Lung (tissue), 12 donors: Measurements from ENCODE around the gene C11orf52. TPM values are rescaled to one million over a fixed set of nuclear protein-coding genes. Genes with fewer than 3 reads are reported as not detected.

ENCODE experiments used
- ATAC-seq: fragments of 200-7000 bp; cut with Tn5 transposase; one replicate; pipeline ENCODE4 v1.9.1; 2020; ENCODE audit warnings: moderate number of reproducible peaks; ENCODE audit not compliant: insufficient read depth, low FRiP score
- DNase-seq, 3 donors: peaks; one replicate each; pipeline ENCODE4 v3.0.0-alpha.2; 2013 to 2017
- H3K27ac ChIP-seq, 2 donors: one replicate each; pipeline ENCODE4 v1.5.1; 2013; ENCODE audit warnings: mild to moderate bottlenecking in 2 of 2, moderate library complexity in 2 of 2, control low read depth in 1 of 2, inconsistent platforms in 1 of 2, low read depth in 1 of 2, low read length in 1 of 2
- H3K27me3 ChIP-seq, 3 donors: one replicate each; pipeline ENCODE4 v1.5.1; 2013; ENCODE audit warnings: low read length in 2 of 3; ENCODE audit not compliant: control insufficient read depth in 3 of 3, insufficient read depth in 3 of 3
- H3K36me3 ChIP-seq, 4 donors: one replicate each; pipeline ENCODE4 v1.5.1; 2013; ENCODE audit warnings: low read length in 4 of 4, mild to moderate bottlenecking in 1 of 4, moderate library complexity in 1 of 4; ENCODE audit not compliant: control insufficient read depth in 4 of 4, insufficient read depth in 4 of 4
- H3K4me1 ChIP-seq, 5 donors: one replicate each; pipeline ENCODE4 v1.5.1; 2013; ENCODE audit warnings: low read length in 5 of 5, mild to moderate bottlenecking in 2 of 5, moderate library complexity in 1 of 5; ENCODE audit not compliant: control insufficient read depth in 5 of 5, insufficient read depth in 5 of 5
- H3K4me3 ChIP-seq: one replicate; pipeline ENCODE4 v1.5.1; 2013; ENCODE audit warnings: mild to moderate bottlenecking, control low read depth, moderate library complexity
- H3K9ac ChIP-seq, 2 donors: one replicate each; pipeline ENCODE4 v1.5.1; 2013; ENCODE audit warnings: low read length in 2 of 2, control low read depth in 1 of 2; ENCODE audit not compliant: insufficient read depth in 1 of 2
- H3K9me3 ChIP-seq, 4 donors: one replicate each; pipeline ENCODE4 v1.5.1; 2013; ENCODE audit warnings: low read length in 3 of 4, mild to moderate bottlenecking in 1 of 4, moderate library complexity in 1 of 4; ENCODE audit not compliant: control insufficient read depth in 4 of 4, insufficient read depth in 3 of 4
- CTCF ChIP-seq: IDR thresholded peaks from 2 replicates; pipeline ENCODE4 v1.5.1; 2012; ENCODE audit warnings: mild to moderate bottlenecking; ENCODE audit errors: control extremely low read depth, extremely low read depth
- WGBS, 2 donors: extraction: QIAGEN DNeasy Blood & Tissue Kit; methylation state at CpG; one replicate each; pipeline ENCODE4 v1.1.7; 2013; 5-methylcytosine and 5-hydroxymethylcytosine counted together
- polyA plus RNA-seq, 2 donors: library from polyadenylated mRNA; stranded (reverse); fragments of 200-250 nt; gene quantifications; one replicate each; pipeline ENCODE4 v1.2.1, GENCODE V29; 2013
- total RNA-seq, 2 donors: library from RNA; depleted of rRNA in 1 of 2; stranded (reverse); fragments of >200 nt in 1 of 2; gene quantifications; one replicate each; pipeline ENCODE4 v1.2.1, GENCODE V29; 2014 to 2021
- donor health status: control.
- donor health status: control.
- donor health status: Bipolar disorder and iron deficiency.
- donor health status: healthy.
- donor health status: DM: yes; HTN: yes; CAD: no.

C11orf52 gene
- total and polyA plus RNA-seq, 4 donors = 11.1 to 20.4 (median 15.3) TPM

GRCh38 chr11:111934306-111934705 lies 15.6 kb downstream of the C11orf52 start:
- no peak for DNase-seq

GRCh38 chr11:111935317-111936039 lies 16.8 kb downstream of the C11orf52 start:
- DNase-seq (peak in 2 of 3 donors; percentile 43 to 61), ATAC-seq (no peak)
- H3K4me3 ChIP-seq = no peak overlapping the region
- H3K36me3 ChIP-seq = no peaks in the 10 kb centered on the region
- peaks cover 0 to 33% (median 14%) of the 10 kb centered on the region in 5 donors for H3K4me1 ChIP-seq
- 46 to 57% methylated on average over 4 of the region's 4 CpGs for WGBS, 2 donors
- H3K9ac ChIP-seq = peak overlapping the region in 1 of 2 donors; percentile 50
- peak overlapping the region in 1 of 2 donors; percentile 67 for H3K27ac ChIP-seq
- TF ChIP-seq CTCF = no peak
- no peaks in the 10 kb centered on the region for H3K27me3 ChIP-seq
- H3K9me3 ChIP-seq = no peaks in the 10 kb centered on the region

More at GRCh38 chr11:111934306-111934705, 15.6 kb downstream of the C11orf52 start:
- Histone ChIP-seq H3K27me3 (no peaks in the 10 kb centered on the region), H3K9ac (peak overlapping the region in 1 of 2 donors; percentile 26), H3K4me1 (peaks cover 0 to 33% (median 14%) of the 10 kb centered on the region in 5 donors), H3K9me3 (no peaks in the 10 kb centered on the region), H3K4me3 (no peak overlapping the region), H3K27ac (no peak overlapping the region), H3K36me3 (no peaks in the 10 kb centered on the region)
- ATAC-seq = no peak
- 91 to 100% methylated on average over 1 of the region's 1 CpG for WGBS, 2 donors
- TF ChIP-seq CTCF = no peak

GRCh38 chr11:111936040-111936540 lies 17.4 kb downstream of the C11orf52 start:
- Histone ChIP-seq H3K9me3 (no peaks in the 10 kb centered on the region), H3K27me3 (no peaks in the 10 kb centered on the region), H3K27ac (peak overlapping the region in 1 of 2 donors; percentile 67), H3K9ac (peak overlapping the region in 1 of 2 donors; percentile 50), H3K36me3 (no peaks in the 10 kb centered on the region), H3K4me3 (no peak overlapping the region), H3K4me1 (peaks cover 0 to 33% (median 14%) of the 10 kb centered on the region in 5 donors)
- no peak for TF ChIP-seq CTCF
- peak in 1 of 3 donors; percentile 31 for DNase-seq
- 56 to 66% methylated on average over 3 of the region's 3 CpGs for WGBS, 2 donors
- ATAC-seq = no peak
